ENCODE results near the gene ARID2.

The ARID2 gene

DNA sequence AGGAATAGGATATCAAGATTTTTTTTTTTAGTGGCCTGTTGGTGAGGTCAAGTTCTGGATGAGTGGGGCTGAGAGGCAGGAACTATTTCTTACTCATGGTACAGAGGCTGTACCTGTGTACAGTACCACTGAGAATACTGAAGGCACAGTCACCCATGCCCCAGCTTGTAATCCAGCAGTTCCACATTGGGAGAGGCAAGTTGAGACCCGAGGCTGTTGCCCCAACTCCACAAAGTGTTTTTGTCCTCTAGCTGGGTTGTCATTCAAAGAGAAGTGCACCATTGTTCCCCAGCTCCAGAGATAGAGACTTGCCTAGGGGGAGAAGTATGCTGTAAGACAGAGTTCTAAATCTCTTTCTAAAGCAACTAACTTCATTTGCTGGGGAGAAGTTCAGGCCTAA is 38.7 kb downstream of the ARID2 start:
- no peak for DNase-seq

DNA sequence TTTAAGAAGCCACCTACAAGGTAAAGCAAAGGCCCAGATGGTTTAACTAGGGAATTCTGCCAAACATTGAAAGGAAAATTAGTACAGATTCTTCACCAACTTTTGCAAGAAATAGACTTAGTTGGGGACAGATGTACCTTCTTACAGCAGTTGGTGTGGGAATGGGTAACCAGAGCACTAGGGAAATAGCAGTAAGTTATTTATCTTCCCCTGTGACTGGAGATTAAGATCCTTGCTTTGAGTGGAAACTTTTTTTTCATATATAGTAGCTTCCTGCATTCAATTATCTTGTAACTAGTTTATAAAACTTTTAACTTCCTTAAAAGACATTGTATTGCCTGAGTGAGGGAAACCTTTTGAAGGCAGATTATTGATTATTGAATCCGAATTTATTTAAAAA is 44.2 kb downstream of the ARID2 start:
- DNase-seq, result no peak

GRCh38 chr12:45774508-45775162 is 45.1 kb downstream of the ARID2 start:
- no peak for DNase-seq

DNA sequence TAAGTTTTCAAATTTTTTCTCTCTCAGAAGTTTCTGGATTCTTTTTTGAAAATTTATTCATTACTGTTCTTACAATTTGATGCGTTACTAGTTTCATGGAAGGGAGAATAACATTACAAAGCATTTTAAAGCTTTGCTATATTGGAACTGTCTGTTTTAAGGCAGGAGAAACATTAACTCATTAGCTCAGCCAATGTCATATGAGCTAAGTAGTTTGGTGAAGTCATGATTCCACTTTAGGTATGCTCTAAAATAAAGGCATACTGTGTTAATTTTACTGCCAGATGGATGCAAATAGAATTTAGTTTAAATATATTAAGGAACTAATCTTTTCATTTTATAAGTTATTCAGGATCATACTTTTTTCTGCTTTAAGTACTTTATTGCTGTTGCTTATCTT is 46.0 kb downstream of the ARID2 start:
- DNase-seq, result no peak

- no peak for DNase-seq
These were observed 46.5 kb downstream of the ARID2 start for GRCh38 chr12:45775964-45776363.

DNA sequence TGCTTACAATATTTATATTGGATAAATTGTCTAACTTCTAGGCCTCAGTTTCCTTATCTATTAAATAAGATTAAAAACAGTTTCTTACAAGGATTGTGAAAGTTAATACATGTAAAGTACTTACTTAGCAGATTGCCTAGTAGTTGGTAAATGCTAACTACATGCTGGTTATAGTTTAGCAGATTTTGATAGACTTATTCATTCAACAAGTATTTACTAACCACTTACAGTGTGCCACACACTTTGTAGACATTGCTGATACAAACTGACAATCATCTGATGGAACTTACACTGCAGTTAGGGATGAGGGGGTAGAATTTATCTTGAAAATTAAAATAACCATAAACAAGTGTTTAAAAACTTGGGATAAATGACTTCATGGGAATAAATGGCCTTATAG is 50.4 kb downstream of the ARID2 start:
- DNase-seq, result no peak

DNA sequence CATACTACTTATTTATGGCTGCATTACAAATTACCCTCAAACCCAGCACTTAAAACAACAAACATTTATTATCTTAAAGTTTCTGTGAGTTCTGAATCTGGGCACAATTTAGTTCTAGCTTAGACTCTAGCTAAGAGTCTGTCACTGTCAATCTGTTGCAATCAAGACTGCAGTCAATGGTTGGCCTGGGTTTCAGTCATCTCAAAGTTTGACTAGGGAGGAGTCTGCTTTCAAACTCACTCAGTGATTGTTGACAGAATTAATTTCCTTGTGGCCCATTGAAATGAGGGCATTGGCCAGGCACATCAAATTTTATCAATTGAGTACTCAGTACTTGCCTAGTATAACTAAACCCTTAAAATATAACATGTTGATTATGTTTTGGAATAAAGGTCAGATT is 51.6 kb downstream of the ARID2 start:
- no peak for DNase-seq

GRCh38 chr12:45785315-45785714 is 55.8 kb downstream of the ARID2 start:
- no peak for DNase-seq

DNA sequence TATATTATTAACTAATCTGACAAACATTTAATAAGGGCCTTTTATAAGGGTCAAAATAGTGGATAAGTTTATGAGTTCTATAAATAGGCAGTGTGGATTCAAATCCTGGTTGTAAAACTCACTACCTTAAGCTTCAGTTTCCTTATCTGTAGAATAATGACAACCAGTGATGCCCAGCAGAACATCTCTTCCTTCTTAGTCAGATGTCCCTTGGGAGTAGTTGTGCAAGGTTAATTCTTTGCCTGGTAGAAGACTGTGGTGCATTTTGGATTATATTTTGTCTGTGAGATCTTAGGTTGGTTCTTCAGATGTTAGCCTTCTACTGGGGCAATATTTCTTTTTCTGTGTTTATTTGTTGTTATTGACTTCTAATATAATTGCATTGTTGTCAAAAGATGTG is 59.5 kb downstream of the ARID2 start:
- no peak for DNase-seq

DNA sequence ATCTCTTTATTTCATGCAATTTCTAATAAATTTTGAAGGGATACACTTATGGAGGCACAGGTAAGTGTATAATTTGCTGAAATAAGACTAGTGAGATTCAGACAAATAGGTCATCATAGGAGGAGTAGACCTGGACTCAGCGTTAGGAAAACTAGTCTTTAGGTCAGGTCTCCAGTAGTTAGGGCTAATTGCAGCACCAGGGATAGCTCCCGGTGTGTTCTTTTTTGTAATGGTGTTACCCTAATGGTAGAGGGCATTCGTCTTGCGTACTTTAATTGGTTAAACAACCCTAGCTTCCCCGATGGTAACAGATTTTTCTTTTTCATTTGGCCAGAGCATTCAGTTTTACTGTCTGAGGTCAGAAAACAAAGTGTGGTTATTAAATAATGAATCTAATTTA is 64.9 kb downstream of the ARID2 start:
- DNase-seq, result no peak

- no peak for DNase-seq
These were observed 72.1 kb downstream of the ARID2 start for GRCh38 chr12:45801625-45802024.

DNA sequence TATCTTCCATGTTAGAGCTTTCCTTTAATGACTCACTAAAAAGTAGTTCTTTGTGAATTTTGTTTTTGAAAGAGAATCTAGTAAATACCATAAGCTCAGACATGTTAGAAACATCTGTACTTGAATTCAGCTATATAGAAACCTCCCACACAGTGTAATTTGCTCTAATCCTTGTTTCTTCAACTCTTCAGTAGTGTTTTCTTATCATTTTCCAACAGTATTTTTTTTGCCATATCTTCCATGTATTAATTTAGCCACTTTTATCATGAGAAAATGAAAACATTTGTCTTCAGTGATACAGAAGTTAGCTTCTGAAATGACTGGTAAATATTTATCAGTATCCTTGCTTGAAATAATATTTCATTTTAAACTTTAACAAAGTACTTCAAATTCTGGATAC is 73.6 kb downstream of the ARID2 start:
- DNase-seq, result no peak

- no peak for DNase-seq
These were observed 87.1 kb downstream of the ARID2 start for GRCh38 chr12:45816652-45817051.

DNA sequence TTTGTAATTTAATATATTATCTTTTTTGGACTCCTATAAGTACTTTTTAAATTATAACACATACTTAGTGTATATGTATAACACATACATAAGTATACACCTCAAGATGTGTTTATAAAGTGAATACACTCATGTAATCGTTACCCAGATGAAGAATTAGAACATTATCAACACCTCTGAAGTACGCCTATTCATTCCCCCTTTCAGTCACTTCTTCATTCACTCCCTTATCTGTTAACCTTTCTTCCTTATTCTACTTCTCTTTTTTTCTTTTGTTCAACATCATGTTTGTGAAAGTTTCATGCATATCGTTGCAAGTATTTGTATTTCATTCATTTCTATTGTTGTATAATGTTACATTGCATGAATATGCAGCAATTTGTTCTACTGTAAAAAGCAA is 98.5 kb downstream of the ARID2 start:
- no peak for DNase-seq

- DNase-seq, result no peak
These were observed 98.9 kb downstream of the ARID2 start for GRCh38 chr12:45828402-45828801.

DNA sequence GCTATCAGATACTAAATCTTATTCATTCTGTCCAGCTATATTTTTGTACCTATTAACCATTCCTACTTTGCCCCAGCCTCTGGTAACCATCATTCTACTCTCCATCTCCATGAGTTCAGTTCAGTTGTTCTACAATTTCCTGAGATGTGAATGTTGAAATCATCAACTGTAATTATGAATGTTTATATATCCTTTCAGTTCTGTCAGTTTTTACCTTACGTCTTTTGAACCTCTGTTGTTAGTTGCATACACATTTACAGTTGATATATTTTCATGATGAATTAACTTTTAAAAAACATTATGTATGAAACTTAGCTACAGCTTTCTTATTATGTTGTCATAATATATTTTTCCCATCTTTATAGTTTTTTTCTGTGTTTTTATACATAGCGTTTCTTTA is 102.1 kb downstream of the ARID2 start:
- no peak for DNase-seq

DNA sequence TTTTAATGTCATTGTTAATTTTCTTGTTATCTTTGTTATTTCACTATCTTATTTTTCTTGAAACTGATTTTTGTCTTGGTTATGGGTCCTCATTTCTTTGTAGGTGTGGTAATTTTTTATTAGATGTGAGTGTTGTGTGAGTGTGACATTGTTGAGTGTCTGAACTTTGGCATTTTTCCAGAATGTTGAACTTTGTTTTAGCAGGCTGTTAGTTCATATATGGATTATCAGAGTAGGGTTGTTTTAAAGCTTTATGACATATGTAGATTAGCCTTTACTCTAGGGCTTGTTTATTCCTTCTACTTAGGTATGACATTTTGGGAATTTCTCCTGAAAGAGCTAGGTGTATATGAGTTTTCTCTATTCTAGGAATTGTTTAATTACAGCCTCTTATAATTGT is 103.9 kb downstream of the ARID2 start:
- DNase-seq, result no peak

DNA sequence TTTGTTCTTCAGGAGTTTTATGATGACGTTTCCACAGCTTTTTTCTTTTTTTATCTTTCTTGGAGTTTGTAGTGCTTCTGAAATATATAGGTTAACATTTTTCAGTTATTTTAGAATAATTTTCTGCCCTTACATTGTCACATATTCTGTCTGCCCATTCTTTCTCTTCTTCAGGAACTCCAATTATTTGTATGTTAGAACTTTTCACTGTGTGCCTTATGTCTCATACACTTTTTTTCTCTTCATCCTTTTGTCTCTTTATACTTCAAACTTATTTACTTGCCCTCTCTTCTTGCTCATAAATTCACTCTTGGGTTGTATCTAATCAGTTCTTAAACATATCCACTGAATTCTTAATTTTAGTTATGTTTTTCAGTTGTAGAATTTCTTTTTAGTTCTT is 105.3 kb downstream of the ARID2 start:
- DNase-seq, result no peak

GRCh38 chr12:45839917-45840316 is 110.4 kb downstream of the ARID2 start:
- no peak for DNase-seq

GRCh38 chr12:45849289-45849688 is 119.8 kb downstream of the ARID2 start:
- no peak for DNase-seq

- DNase-seq, result no peak
These were observed 120.8 kb downstream of the ARID2 start for GRCh38 chr12:45850302-45850701.

- DNase-seq, result no peak
These were observed 123.0 kb downstream of the ARID2 start for GRCh38 chr12:45852508-45852907.

- DNase-seq, result no peak
These were observed 124.0 kb downstream of the ARID2 start for GRCh38 chr12:45853550-45853949.

GRCh38 chr12:45863332-45863731 is 133.8 kb downstream of the ARID2 start:
- DNase-seq, result no peak

GRCh38 chr12:45866299-45866698 is 136.8 kb downstream of the ARID2 start:
- no peak for DNase-seq

- DNase-seq, result no peak
These were observed 142.9 kb downstream of the ARID2 start for GRCh38 chr12:45872446-45872845.
